HepG2 (cell line): ENCODE measurements around the gene MRPS31. TPM values are rescaled to one million over a fixed set of nuclear protein-coding genes. Genes with fewer than 3 reads are reported as not detected.
A peak's percentile ranks its signal among the peaks of the same experiment; 100 is the strongest.

Experiments
- ELF1 ChIP-seq: sonication (generic); formaldehyde crosslinking; IDR thresholded peaks from 2 replicates; pipeline ENCODE4 v1.4.0; 2020; ENCODE audit warnings: missing genetic modification reagents
- ERF ChIP-seq: IDR thresholded peaks from 2 replicates; pipeline ENCODE4 v1.6.1; 2018; ENCODE audit warnings: missing biosample characterization, missing genetic modification reagents
- HOXA3 ChIP-seq: sonication (generic); formaldehyde crosslinking; IDR thresholded peaks from 2 replicates; pipeline ENCODE4 v1.5.0; 2020; ENCODE audit warnings: missing genetic modification reagents
- MBD4 ChIP-seq: IDR thresholded peaks from 2 replicates; pipeline ENCODE4 v1.6.1; 2012; ENCODE audit warnings: low read length, inconsistent platforms, borderline replicate concordance
- MED1 ChIP-seq: sonication (generic); formaldehyde crosslinking; IDR thresholded peaks from 2 replicates; pipeline ENCODE4 v1.4.0; 2020; ENCODE audit warnings: missing genetic modification reagents
- NCOA2 ChIP-seq: sonication (generic); formaldehyde crosslinking; IDR thresholded peaks from 2 replicates; pipeline ENCODE4 v1.8.0; 2022; ENCODE audit warnings: inconsistent platforms
- POLR2G ChIP-seq: fragments of 200-400 bp; formaldehyde crosslinking; IDR thresholded peaks from 2 replicates; pipeline ENCODE4 v1.6.1; 2018; ENCODE audit warnings: mild to moderate bottlenecking, low read depth, low read length, moderate library complexity
- PRPF4 ChIP-seq: fragments of 200-400 bp; formaldehyde crosslinking; IDR thresholded peaks from 2 replicates; pipeline ENCODE4 v1.6.1; 2016; ENCODE audit warnings: low read length, low read depth; ENCODE audit not compliant: poor library complexity, severe bottlenecking
- RAD21 ChIP-seq: fragments of 450-650 bp; formaldehyde crosslinking; IDR thresholded peaks from 2 replicates; pipeline ENCODE4 v1.5.0; 2020; ENCODE audit warnings: mild to moderate bottlenecking
- SMC3 ChIP-seq: IDR thresholded peaks from 2 replicates; pipeline ENCODE4 v1.6.1; 2011; ENCODE audit warnings: low read length, improper control_type of control experiment
- SOX5 ChIP-seq: IDR thresholded peaks from 2 replicates; pipeline ENCODE4 v1.6.1; 2016; ENCODE audit warnings: borderline replicate concordance
- SRY ChIP-seq: sonication (generic); formaldehyde crosslinking; IDR thresholded peaks from 2 replicates; pipeline ENCODE4 v1.8.0; 2022; ENCODE audit warnings: mild to moderate bottlenecking, missing genetic modification reagents
- SYNCRIP ChIP-seq: fragments of 200-400 bp; formaldehyde crosslinking; IDR thresholded peaks from 2 replicates; pipeline ENCODE4 v1.6.1; 2018; ENCODE audit warnings: mild to moderate bottlenecking, low read depth, low read length; ENCODE audit not compliant: insufficient read depth
- TEAD3 ChIP-seq: optimal IDR thresholded peaks from 2 replicates; pipeline ENCODE3; 2016; ENCODE audit warnings: borderline replicate concordance
- ZFP1 ChIP-seq: IDR thresholded peaks from 2 replicates; pipeline ENCODE4 v1.6.1; 2016
- ZFX ChIP-seq: sonication (generic); formaldehyde crosslinking; IDR thresholded peaks from 2 replicates; pipeline ENCODE4 v1.4.0; 2020; ENCODE audit warnings: mild to moderate bottlenecking, low read depth, missing genetic modification reagents, moderate library complexity
- ZMYM2 ChIP-seq: sonication (generic); formaldehyde crosslinking; IDR thresholded peaks from 2 replicates; pipeline ENCODE4 v1.8.0; 2022; ENCODE audit warnings: mild to moderate bottlenecking, missing genetic modification reagents
- ZNF136 ChIP-seq: sonication (generic); formaldehyde crosslinking; IDR thresholded peaks from 2 replicates; pipeline ENCODE4 v1.8.1; 2022; ENCODE audit warnings: low read depth, mild to moderate bottlenecking, moderate library complexity, missing genetic modification reagents
- ZNF24 ChIP-seq: fragments of 450-650 bp; IDR thresholded peaks from 2 replicates; pipeline ENCODE4 v1.6.1; 2017; ENCODE audit warnings: antibody characterized with exemption, mild to moderate bottlenecking
- ZNF629 ChIP-seq: sonication (generic); formaldehyde crosslinking; conservative IDR thresholded peaks from 2 replicates; pipeline ENCODE4 v1.5.0; 2020; ENCODE audit warnings: missing genetic modification reagents
- ZNF660 ChIP-seq: sonication (generic); formaldehyde crosslinking; IDR thresholded peaks from 2 replicates; pipeline ENCODE4 v1.5.1; 2020; ENCODE audit warnings: mild to moderate bottlenecking, low read depth, missing genetic modification reagents, borderline replicate concordance
- ZNF672 ChIP-seq: sonication (generic); formaldehyde crosslinking; IDR thresholded peaks from 2 replicates; pipeline ENCODE4 v1.8.1; 2022; ENCODE audit warnings: missing genetic modification reagents
- ZNF674 ChIP-seq: sonication (generic); formaldehyde crosslinking; IDR thresholded peaks from 2 replicates; pipeline ENCODE4 v1.5.0; 2020; ENCODE audit warnings: low read depth, mild to moderate bottlenecking, missing genetic modification reagents
- ZNF687 ChIP-seq: sonication (generic); formaldehyde crosslinking; IDR thresholded peaks from 2 replicates; pipeline ENCODE4 v1.5.1; 2020; ENCODE audit warnings: mild to moderate bottlenecking, missing genetic modification reagents, moderate library complexity
- polyA plus RNA-seq, 8 experiments: library from polyadenylated mRNA; depleted of rRNA in 3 of 8; stranded (reverse) in 7 of 8; unstranded in 1 of 8; fragments of >200 nt; fragmentation: Illumina TruSeq in 4 of 8; extraction: Trizol in 4 of 8; gene quantifications; 2 replicates each; pipeline versions ENCODE4 v1.2.1 to v1.2.3, GENCODE V29; 2011 to 2016; ENCODE audit warnings: low read depth in 4 of 8, missing spikeins in 1 of 8, mixed read lengths in 1 of 8; ENCODE audit not compliant: insufficient read depth in 1 of 8
- total RNA-seq, 5 experiments: library from RNA; depleted of rRNA; stranded (reverse); fragments of >200 nt; fragmentation: Illumina TruSeq; extraction: Trizol; gene quantifications; 2 replicates each; pipeline ENCODE4 v1.2.3, GENCODE V29; 2016; ENCODE audit warnings: low read depth in 1 of 5
- TF ChIP-seq, protein P1 (sequence below): sonication (generic); formaldehyde crosslinking; IDR thresholded peaks from 2 replicates; pipeline ENCODE4 v1.5.0; 2020; ENCODE audit warnings: mild to moderate bottlenecking, missing genetic modification reagents, moderate library complexity

The MRPS31 gene
- total and polyA plus RNA-seq, 2 of the 13 experiments (the other 11 are each of a cell fraction or from before 2014, with no cell fraction given), result 23.7 to 34.1 TPM

DNA sequence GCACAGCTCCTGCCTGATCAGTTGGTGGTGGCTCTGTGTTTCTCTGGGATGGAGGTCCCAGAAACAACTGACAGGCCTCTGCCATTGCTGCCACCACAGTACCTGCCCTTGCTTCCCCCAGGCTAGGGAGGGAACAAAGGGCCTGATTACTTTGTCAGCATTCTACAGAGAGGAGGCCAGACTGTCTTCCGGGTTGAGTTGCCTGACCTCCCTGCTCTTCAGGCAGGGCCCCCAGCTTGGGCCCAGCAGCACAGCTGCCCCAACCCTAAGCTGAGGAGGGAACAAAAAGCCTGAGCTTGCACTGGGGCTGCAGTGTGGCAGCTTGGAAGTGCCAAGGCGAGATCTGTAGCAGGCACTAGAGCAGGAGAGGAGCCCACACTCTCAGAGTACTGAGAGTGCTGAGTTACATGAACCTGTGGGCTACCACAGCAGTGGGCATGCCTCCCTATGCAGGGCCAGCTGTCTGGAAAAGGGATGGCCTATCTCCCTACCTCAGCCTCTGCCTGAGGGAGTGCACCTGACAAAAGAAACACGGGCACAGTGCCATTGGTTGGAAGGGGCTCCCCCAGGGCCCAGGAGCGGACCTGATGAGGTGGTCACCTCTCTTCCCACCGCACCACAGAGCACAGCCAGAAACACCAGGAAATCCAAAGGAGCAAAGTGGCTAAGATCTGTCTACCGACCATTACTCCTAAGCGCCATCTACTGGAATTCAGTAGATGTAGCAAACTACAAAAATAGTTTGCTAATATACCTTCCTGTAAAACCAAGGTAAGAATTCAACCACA lies 42.9 kb upstream of the MRPS31 start (continued):
- TF ChIP-seq ZNF687, result peak; percentile 75
- no peak for TF ChIP-seq HOXA3 (CRISPR knock-in tag)
- TF ChIP-seq NCOA2 (CRISPR knock-in tag), result no peak
- 0 out of 2 replicates have a peak, but pooled peaks have one; percentile 41 for TF ChIP-seq SRY
- TF ChIP-seq ZNF660 (CRISPR knock-in tag), result no peak
- peak; percentile 7 for TF ChIP-seq TEAD3 (CRISPR knock-in tag)
- TF ChIP-seq ZNF136 (CRISPR knock-in tag), result no peak
- no peak for TF ChIP-seq SYNCRIP
- TF ChIP-seq MBD4, result no peak
- no peak for TF ChIP-seq ZNF629 (CRISPR knock-in tag)
- no peak for TF ChIP-seq PRPF4
- TF ChIP-seq, protein P1, sequence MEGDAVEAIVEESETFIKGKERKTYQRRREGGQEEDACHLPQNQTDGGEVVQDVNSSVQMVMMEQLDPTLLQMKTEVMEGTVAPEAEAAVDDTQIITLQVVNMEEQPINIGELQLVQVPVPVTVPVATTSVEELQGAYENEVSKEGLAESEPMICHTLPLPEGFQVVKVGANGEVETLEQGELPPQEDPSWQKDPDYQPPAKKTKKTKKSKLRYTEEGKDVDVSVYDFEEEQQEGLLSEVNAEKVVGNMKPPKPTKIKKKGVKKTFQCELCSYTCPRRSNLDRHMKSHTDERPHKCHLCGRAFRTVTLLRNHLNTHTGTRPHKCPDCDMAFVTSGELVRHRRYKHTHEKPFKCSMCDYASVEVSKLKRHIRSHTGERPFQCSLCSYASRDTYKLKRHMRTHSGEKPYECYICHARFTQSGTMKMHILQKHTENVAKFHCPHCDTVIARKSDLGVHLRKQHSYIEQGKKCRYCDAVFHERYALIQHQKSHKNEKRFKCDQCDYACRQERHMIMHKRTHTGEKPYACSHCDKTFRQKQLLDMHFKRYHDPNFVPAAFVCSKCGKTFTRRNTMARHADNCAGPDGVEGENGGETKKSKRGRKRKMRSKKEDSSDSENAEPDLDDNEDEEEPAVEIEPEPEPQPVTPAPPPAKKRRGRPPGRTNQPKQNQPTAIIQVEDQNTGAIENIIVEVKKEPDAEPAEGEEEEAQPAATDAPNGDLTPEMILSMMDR (CRISPR knock-in tag), result peak; percentile 80
- TF ChIP-seq RAD21 (CRISPR knock-in tag), result peak; percentile 60
- TF ChIP-seq ERF (CRISPR knock-in tag), result 0 out of 2 replicates have a peak, but pooled peaks have one; percentile 6
- TF ChIP-seq ZFX (CRISPR knock-in tag), result peak; percentile 55
- TF ChIP-seq SMC3, result peak; percentile 76
- TF ChIP-seq ZNF24, result no peak
- TF ChIP-seq SOX5 (CRISPR knock-in tag), result no peak
- TF ChIP-seq ZMYM2 (CRISPR knock-in tag), result no peak
- no peak for TF ChIP-seq ZNF674 (CRISPR knock-in tag)
- no peak for TF ChIP-seq MED1
- no peak for TF ChIP-seq POLR2G
- no peak for TF ChIP-seq ZNF672 (CRISPR knock-in tag)
- peak; percentile 61 for TF ChIP-seq ELF1 (CRISPR knock-in tag)
- TF ChIP-seq ZFP1, result no peak
